Mesenchymal stem cell (in vitro differentiated cells and primary cell): ENCODE results near the gene WDFY3.
"Not testable (repeated sequence)": the region's sequence is repeated elsewhere in the genome, so short reads cannot be mapped to it uniquely, and the experiment has no call there.

Experiments
- DNase-seq: peaks from one replicate; pipeline ENCODE4 v3.0.0-alpha.2; 2013
- H2AFZ ChIP-seq: one replicate; pipeline ENCODE4 v1.6.1; 2013; ENCODE audit warnings: low read depth, mild to moderate bottlenecking, control low read depth, inconsistent platforms, low read length, moderate library complexity
- H2AK5ac ChIP-seq: 2 replicates; pipeline ENCODE4 v1.6.1; 2013; ENCODE audit warnings: low read length, moderate library complexity, mild to moderate bottlenecking, inconsistent platforms; ENCODE audit not compliant: severe bottlenecking
- H2BK120ac ChIP-seq: one replicate; pipeline ENCODE4 v1.6.1; 2013; ENCODE audit warnings: low read depth, mild to moderate bottlenecking, inconsistent platforms, low read length, moderate library complexity
- H2BK12ac ChIP-seq, 2 experiments: one replicate each; pipeline ENCODE4 v1.6.1; 2013; ENCODE audit warnings: inconsistent platforms in 2 of 2, low read length in 2 of 2, mild to moderate bottlenecking in 2 of 2, moderate library complexity in 2 of 2, control low read depth in 1 of 2
- H2BK15ac ChIP-seq: one replicate; pipeline ENCODE4 v1.6.1; 2013; ENCODE audit warnings: mild to moderate bottlenecking, low read depth, inconsistent platforms; ENCODE audit not compliant: poor library complexity, severe bottlenecking
- H2BK5ac ChIP-seq: 2 replicates; pipeline ENCODE4 v1.6.1; 2013; ENCODE audit warnings: low read depth, mild to moderate bottlenecking, low read length, control low read depth, inconsistent platforms; ENCODE audit not compliant: poor library complexity, severe bottlenecking
- H3K14ac ChIP-seq, 2 experiments: one replicate each; pipeline ENCODE4 v1.6.1; 2013; ENCODE audit warnings: inconsistent platforms in 2 of 2, low read length in 2 of 2, control low read depth in 1 of 2, mild to moderate bottlenecking in 1 of 2, moderate library complexity in 1 of 2
- H3K18ac ChIP-seq, 2 experiments: one replicate each; pipeline ENCODE4 v1.6.1; 2013; ENCODE audit warnings: inconsistent platforms in 2 of 2, low read length in 2 of 2, control low read depth in 1 of 2, low read depth in 1 of 2, mild to moderate bottlenecking in 1 of 2
- H3K23ac ChIP-seq, 2 experiments: one replicate each; pipeline ENCODE4 v1.6.1; 2013; ENCODE audit warnings: inconsistent platforms in 2 of 2, low read length in 2 of 2, mild to moderate bottlenecking in 2 of 2, moderate library complexity in 2 of 2, control low read depth in 1 of 2
- H3K27ac ChIP-seq: 2 replicates; pipeline ENCODE4 v1.5.1; 2013; ENCODE audit warnings: mild to moderate bottlenecking, moderate library complexity, low read length, control low read depth, inconsistent platforms; ENCODE audit not compliant: poor library complexity, severe bottlenecking
- H3K27me3 ChIP-seq, 2 experiments: 2 replicates each; pipeline versions ENCODE4 v1.6.1 to v1.7.0; 2013; ENCODE audit warnings: low read length in 2 of 2, mild to moderate bottlenecking in 2 of 2, moderate library complexity in 2 of 2, control low read depth in 1 of 2, inconsistent platforms in 1 of 2; ENCODE audit not compliant: control insufficient read depth in 1 of 2, insufficient read depth in 1 of 2
- H3K36me3 ChIP-seq, 2 experiments: 2 replicates each; pipeline versions ENCODE4 v1.6.1 to v1.7.0; 2013; ENCODE audit warnings: low read length in 2 of 2, control low read depth in 1 of 2, inconsistent platforms in 1 of 2, low read depth in 1 of 2, mild to moderate bottlenecking in 1 of 2; ENCODE audit not compliant: insufficient read depth in 2 of 2, control insufficient read depth in 1 of 2
- H3K4ac ChIP-seq, 2 experiments: one replicate each; pipeline ENCODE4 v1.6.1; 2013; ENCODE audit warnings: inconsistent platforms in 2 of 2, low read length in 2 of 2, mild to moderate bottlenecking in 2 of 2, moderate library complexity in 2 of 2, control low read depth in 1 of 2, low read depth in 1 of 2
- H3K4me1 ChIP-seq: 2 replicates; pipeline ENCODE4 v1.6.1; 2013; ENCODE audit warnings: low read depth, low read length, control low read depth; ENCODE audit not compliant: control insufficient read depth, insufficient read depth
- H3K4me2 ChIP-seq: 2 replicates; pipeline ENCODE4 v1.6.1; 2013; ENCODE audit warnings: low read length, mild to moderate bottlenecking, inconsistent platforms; ENCODE audit not compliant: poor library complexity, severe bottlenecking
- H3K4me3 ChIP-seq, 2 experiments: 2 replicates each; pipeline versions ENCODE4 v1.5.1 to v1.7.0; 2013; ENCODE audit warnings: low read length in 2 of 2, mild to moderate bottlenecking in 2 of 2, control low read depth in 1 of 2, low read depth in 1 of 2; ENCODE audit not compliant: insufficient read depth in 1 of 2
- H3K79me1 ChIP-seq: replicated peaks from 2 replicates; pipeline ENCODE4 v1.6.1; 2013; ENCODE audit warnings: mild to moderate bottlenecking, control low read depth, low read length, inconsistent platforms; ENCODE audit not compliant: poor library complexity, severe bottlenecking
- H3K9ac ChIP-seq: 2 replicates; pipeline ENCODE4 v1.7.0; 2013; ENCODE audit warnings: mild to moderate bottlenecking, low read length, moderate library complexity
- H3K9me3 ChIP-seq: 2 replicates; pipeline ENCODE4 v1.7.0; 2013; ENCODE audit warnings: mild to moderate bottlenecking, low read length; ENCODE audit not compliant: control insufficient read depth
- H4K8ac ChIP-seq: one replicate; pipeline ENCODE4 v1.6.1; 2013; ENCODE audit warnings: inconsistent platforms, mild to moderate bottlenecking, low read length, moderate library complexity
- H4K91ac ChIP-seq: one replicate; pipeline ENCODE4 v1.6.1; 2013; ENCODE audit warnings: mild to moderate bottlenecking, low read length, inconsistent platforms
- WGBS: methylation state at CpG from one replicate; pipeline ENCODE4 v1.1.7; 2013; ENCODE audit warnings: mixed read lengths; 5-methylcytosine and 5-hydroxymethylcytosine counted together

The WDFY3 gene

GRCh38 chr4:84841435-84841834, 125.1 kb downstream of the WDFY3 start:
- Histone ChIP-seq H2AK5ac (no peak overlapping the region), H3K27ac (no peak overlapping the region), H3K4ac (no peak overlapping the region), H3K9ac (no peak overlapping the region), H3K4me3 (no peak overlapping the region), H3K23ac (no peak overlapping the region), H2BK5ac (no peak overlapping the region), H3K4me1 (no peaks in the 10 kb centered on the region), H2BK120ac (no peak overlapping the region), H4K8ac (no peak overlapping the region), H2BK12ac (no peak overlapping the region), H3K36me3 (peaks cover 5 to 58% of the 10 kb centered on the region in 2 experiments), H2BK15ac (no peak overlapping the region), H3K9me3 (no peaks in the 10 kb centered on the region), H2AFZ (no peak overlapping the region), H3K4me2 (no peak overlapping the region), H3K18ac (no peak overlapping the region), H3K79me1 (peaks cover 18% of the 10 kb centered on the region), H3K14ac (no peak overlapping the region), H3K27me3 (no peaks in the 10 kb centered on the region), H4K91ac (no peak overlapping the region)
- DNase-seq = no peak
- 95% methylated on average over 1 of the region's 1 CpG for WGBS

GRCh38 chr4:84837751-84838150, 128.7 kb downstream of the WDFY3 start:
- no peak overlapping the region for H2BK12ac ChIP-seq
- DNase-seq = no peak
- peaks cover 19% of the 10 kb centered on the region for H3K79me1 ChIP-seq
- H3K4me3 ChIP-seq = no peak overlapping the region
- no peak overlapping the region for H2AK5ac ChIP-seq
- no peak overlapping the region for H4K91ac ChIP-seq
- no peaks in the 10 kb centered on the region for H3K9me3 ChIP-seq
- no peak overlapping the region for H3K9ac ChIP-seq
- no peaks in the 10 kb centered on the region for H3K27me3 ChIP-seq
- no peak overlapping the region for H3K4me2 ChIP-seq
- no peak overlapping the region for H4K8ac ChIP-seq
- no peak overlapping the region for H3K23ac ChIP-seq
- WGBS = 100% methylated on average over 1 of the region's 2 CpGs
- no peak overlapping the region for H3K14ac ChIP-seq
- peak overlapping the region; percentile 49 for H3K27ac ChIP-seq
- no peak overlapping the region for H3K4ac ChIP-seq
- H3K36me3 ChIP-seq = peaks cover 5 to 59% of the 10 kb centered on the region in 2 experiments
- H3K18ac ChIP-seq = no peak overlapping the region
- no peak overlapping the region for H2BK120ac ChIP-seq
- no peaks in the 10 kb centered on the region for H3K4me1 ChIP-seq
- no peak overlapping the region for H2AFZ ChIP-seq
- H2BK15ac ChIP-seq = no peak overlapping the region
- no peak overlapping the region for H2BK5ac ChIP-seq

GRCh38 chr4:84829633-84830032, 136.9 kb downstream of the WDFY3 start:
- H3K36me3 ChIP-seq = peaks cover 3 to 41% of the 10 kb centered on the region in 2 experiments
- not testable (repeated sequence) for H3K4me2 ChIP-seq, DNase-seq, H2BK120ac ChIP-seq, H3K23ac ChIP-seq, H2AK5ac ChIP-seq, H3K14ac ChIP-seq, H3K4me3 ChIP-seq, H3K9me3 ChIP-seq, H2BK15ac ChIP-seq, H3K9ac ChIP-seq, H2BK12ac ChIP-seq, H4K8ac ChIP-seq, H3K4ac ChIP-seq, H2AFZ ChIP-seq, H4K91ac ChIP-seq, H3K4me1 ChIP-seq, H2BK5ac ChIP-seq, H3K27ac ChIP-seq, H3K27me3 ChIP-seq, H3K18ac ChIP-seq, H3K79me1 ChIP-seq
- 100% methylated on average over 3 of the region's 6 CpGs for WGBS

- H3K9ac ChIP-seq = no peak overlapping the region
Observed at GRCh38 chr4:84826681-84827080, 139.8 kb downstream of the WDFY3 start.

More at GRCh38 chr4:84826681-84827080, 139.8 kb downstream of the WDFY3 start:
- Histone ChIP-seq H3K27me3 (no peaks in the 10 kb centered on the region), H2BK120ac (no peak overlapping the region), H4K91ac (no peak overlapping the region), H2AFZ (no peak overlapping the region), H3K36me3 (peaks cover 6 to 46% of the 10 kb centered on the region in 2 experiments), H2BK5ac (no peak overlapping the region), H3K4me3 (no peak overlapping the region), H3K27ac (no peak overlapping the region), H3K79me1 (peaks cover 10% of the 10 kb centered on the region), H4K8ac (no peak overlapping the region), H3K23ac (no peak overlapping the region), H2AK5ac (no peak overlapping the region), H3K4ac (no peak overlapping the region), H2BK15ac (no peak overlapping the region), H3K4me1 (no peaks in the 10 kb centered on the region), H3K14ac (no peak overlapping the region), H2BK12ac (no peak overlapping the region), H3K4me2 (no peak overlapping the region), H3K9me3 (no peaks in the 10 kb centered on the region), H3K18ac (no peak overlapping the region)
- no peak for DNase-seq
